SK-N-SH (cell line): ENCODE data around the gene FGF10. TPM values are rescaled to one million over a fixed set of nuclear protein-coding genes. Genes with fewer than 3 reads are reported as not detected.

Experiments
- CTCF ChIA-PET: fragments of 300-600, 350-600 bp; formaldehyde crosslinking; extraction: SDS; loops from one replicate; lab custom pipeline; 2021; lab: Yijun Ruan, JAX
- POLR2A ChIA-PET: fragments of 350-600 bp; sonication (Branson Sonifier 250); formaldehyde crosslinking; extraction: SDS; loops from one replicate; lab custom pipeline; 2020; ENCODE audit warnings: antibody characterized with exemption, inconsistent platforms; lab: Yijun Ruan, JAX
- DNase-seq: peaks from one replicate; pipeline ENCODE4 v3.0.0; 2012
- H2AFZ ChIP-seq: fragments of 200-600 bp; sonication (generic); 2 replicates; pipeline ENCODE4 v1.8.1; 2016; ENCODE audit warnings: antibody characterized with exemption, mild to moderate bottlenecking, low read depth
- H3F3A ChIP-seq: fragments of 200-600 bp; sonication (generic); replicated peaks from 2 replicates; pipeline ENCODE3; 2016; ENCODE audit warnings: antibody characterized with exemption, mild to moderate bottlenecking; ENCODE audit not compliant: insufficient read depth
- H3K27ac ChIP-seq, 2 experiments: fragments of 200-500 bp in 1 of 2; fragments of 200-600 bp in 1 of 2; sonication (Bioruptor generic) in 1 of 2; sonication (generic), shearing (Covaris generic) in 1 of 2; 2 replicates each; pipeline versions ENCODE4 v1.5.1 to v1.6.1; 2014 to 2016; ENCODE audit warnings: low read depth in 2 of 2, inconsistent platforms in 1 of 2, low read length in 1 of 2, mild to moderate bottlenecking in 1 of 2, mixed read lengths in 1 of 2
- H3K27me3 ChIP-seq: fragments of 200-600 bp; sonication (generic), shearing (Covaris generic); 2 replicates; pipeline ENCODE4 v1.6.1; 2016; ENCODE audit warnings: mixed run types; ENCODE audit not compliant: insufficient read depth
- H3K36me3 ChIP-seq, 2 experiments: fragments of 200-500 bp in 1 of 2; fragments of 200-600 bp in 1 of 2; sonication (Bioruptor generic) in 1 of 2; sonication (generic) in 1 of 2; replicated peaks in 1 of 2; 2 replicates each; pipeline versions ENCODE3 to v1.5.1; 2014 to 2016; ENCODE audit warnings: low read length in 1 of 2, mild to moderate bottlenecking in 1 of 2; ENCODE audit not compliant: insufficient read depth in 2 of 2, control insufficient read depth in 1 of 2
- H3K4me1 ChIP-seq, 2 experiments: fragments of 200-500 bp in 1 of 2; fragments of 200-600 bp in 1 of 2; sonication (Bioruptor generic) in 1 of 2; sonication (generic), shearing (Covaris generic) in 1 of 2; 2 replicates each; pipeline versions ENCODE4 v1.5.1 to v1.6.1; 2014 to 2016; ENCODE audit warnings: low read depth in 1 of 2, low read length in 1 of 2, mixed run types in 1 of 2; ENCODE audit not compliant: insufficient read depth in 2 of 2, control insufficient read depth in 1 of 2
- H3K4me2 ChIP-seq: fragments of 200-600 bp; sonication (generic), shearing (Covaris generic); 2 replicates; pipeline ENCODE4 v1.6.1; 2017; ENCODE audit warnings: mixed run types
- H3K4me3 ChIP-seq, 2 experiments: fragments of 200-500 bp in 1 of 2; fragments of 200-600 bp in 1 of 2; sonication (Bioruptor generic) in 1 of 2; sonication (generic), shearing (Covaris generic) in 1 of 2; 2 replicates each; pipeline versions ENCODE4 v1.5.1 to v1.8.1; 2014 to 2016; ENCODE audit warnings: low read depth in 2 of 2, inconsistent platforms in 1 of 2, low read length in 1 of 2, mild to moderate bottlenecking in 1 of 2, mixed read lengths in 1 of 2, moderate library complexity in 1 of 2
- H3K79me2 ChIP-seq: fragments of 200-600 bp; sonication (generic); 2 replicates; pipeline ENCODE4 v1.8.1; 2017; ENCODE audit warnings: mild to moderate bottlenecking; ENCODE audit not compliant: insufficient read depth
- H3K9ac ChIP-seq: fragments of 200-600 bp; sonication (generic); 2 replicates; pipeline ENCODE4 v1.6.1; 2017; ENCODE audit warnings: mixed run types
- H3K9me2 ChIP-seq: fragments of 200-600 bp; sonication (generic); 2 replicates; pipeline ENCODE4 v1.6.1; 2017; ENCODE audit warnings: mixed run types
- H3K9me3 ChIP-seq: fragments of 200-600 bp; sonication (generic); 2 replicates; pipeline ENCODE4 v1.6.1; 2017; ENCODE audit warnings: mixed run types, mild to moderate bottlenecking, moderate library complexity
- H4K20me1 ChIP-seq: fragments of 200-600 bp; sonication (generic); 2 replicates; pipeline ENCODE4 v1.6.1; 2017; ENCODE audit warnings: mild to moderate bottlenecking, mixed run types; ENCODE audit not compliant: insufficient read depth
- EZH2phosphoT487 ChIP-seq: fragments of 200-600 bp; sonication (generic); IDR thresholded peaks from 2 replicates; pipeline ENCODE4 v1.6.1; 2017; ENCODE audit warnings: low read depth, mixed run types, mild to moderate bottlenecking, antibody characterized with exemption, moderate library complexity, borderline replicate concordance
- FOXM1 ChIP-seq: IDR thresholded peaks from 2 replicates; pipeline ENCODE4 v1.4.0; 2012; ENCODE audit warnings: low read depth, mild to moderate bottlenecking
- GATA2 ChIP-seq: sonication (generic); formaldehyde crosslinking; IDR thresholded peaks from 2 replicates; pipeline ENCODE4 v1.5.0; 2020; ENCODE audit warnings: mild to moderate bottlenecking, missing genetic modification reagents
- JUND ChIP-seq: IDR thresholded peaks from 2 replicates; pipeline ENCODE4 v1.4.0; 2012
- MAX ChIP-seq: IDR thresholded peaks from 2 replicates; pipeline ENCODE4 v1.4.0; 2012; ENCODE audit warnings: low read depth
- MXI1 ChIP-seq: IDR thresholded peaks from 2 replicates; pipeline ENCODE4 v1.6.1; 2012; ENCODE audit warnings: mild to moderate bottlenecking, low read depth, low read length, improper control_type of control experiment
- RAD21 ChIP-seq: IDR thresholded peaks from 2 replicates; pipeline ENCODE4 v1.6.1; 2012; ENCODE audit warnings: mild to moderate bottlenecking, low read length
- RXRA ChIP-seq: IDR thresholded peaks from 2 replicates; pipeline ENCODE4 v1.4.0; 2012; ENCODE audit warnings: low read depth, mild to moderate bottlenecking, borderline replicate concordance
- SMC3 ChIP-seq: IDR thresholded peaks from 2 replicates; pipeline ENCODE4 v1.6.1; 2012; ENCODE audit warnings: low read depth, low read length, improper control_type of control experiment
- TAF1 ChIP-seq: IDR thresholded peaks from 2 replicates; pipeline ENCODE4 v1.6.1; 2012; ENCODE audit warnings: low read depth, mild to moderate bottlenecking, low read length, moderate library complexity, borderline replicate concordance
- TCF12 ChIP-seq: IDR thresholded peaks from 2 replicates; pipeline ENCODE4 v1.4.0; 2012
- USF1 ChIP-seq: IDR thresholded peaks from 2 replicates; pipeline ENCODE4 v1.4.0; 2012; ENCODE audit warnings: low read depth, borderline replicate concordance
- ZBTB33 ChIP-seq: IDR thresholded peaks from 2 replicates; pipeline ENCODE4 v1.4.0; 2012; ENCODE audit warnings: low read depth, borderline replicate concordance
- WGBS: methylation state at CpG from one replicate; pipeline ENCODE4 v1.1.6; 2017; ENCODE audit warnings: low lambda C conversion rate; 5-methylcytosine and 5-hydroxymethylcytosine counted together
- polyA plus RNA-seq, 3 experiments: library from polyadenylated mRNA; depleted of rRNA; stranded (reverse); fragments of >200 nt; gene quantifications; 2 replicates each; pipeline ENCODE4 v1.2.3, GENCODE V29; 2012

The FGF10 gene
- polyA plus RNA-seq, 1 of the 3 experiments (the other 2 are of a cell fraction): not detected

GRCh38 chr5:44372028-44372427 is 17.2 kb downstream of the FGF10 start:
- H3K9me3 ChIP-seq: no peaks in the 10 kb centered on the region
- CTCF ChIA-PET: no interaction called here
- TF ChIP-seq EZH2phosphoT487 (no peak), FOXM1 (no peak), RXRA (no peak), MAX (no peak), TCF12 (no peak), GATA2 (CRISPR knock-in tag) (no peak), TAF1 (no peak), RAD21 (no peak), SMC3 (no peak), MXI1 (no peak), ZBTB33 (no peak), USF1 (no peak)
- TF ChIP-seq, all 33 proteins: peak for 0
- Histone ChIP-seq H3K4me1 (no peaks in the 10 kb centered on the region), H3K27ac (no peak overlapping the region), H3K4me2 (no peak overlapping the region), H3K27me3 (no peaks in the 10 kb centered on the region), H4K20me1 (0 out of 2 replicates have a peak, but pooled peaks cover 2% of the 10 kb centered on the region), H3K9ac (no peak overlapping the region), H3K9me2 (no peaks in the 10 kb centered on the region), H2AFZ (no peak overlapping the region), H3F3A (no peaks in the 10 kb centered on the region), H3K36me3 (no peaks in the 10 kb centered on the region), H3K79me2 (no peaks in the 10 kb centered on the region), H3K4me3 (no peak overlapping the region)
- no peak for DNase-seq
- under 1% methylated on average over 4 of the region's 4 CpGs for WGBS
- POLR2A ChIA-PET: no interaction called here

GRCh38 chr5:44367203-44367602 is 22.0 kb downstream of the FGF10 start:
- no peak for DNase-seq
- POLR2A ChIA-PET: no interaction called here
- 31% methylated on average over 1 of the region's 1 CpG for WGBS
- H3K9me3 ChIP-seq: no peaks in the 10 kb centered on the region
- H3K27me3 ChIP-seq: no peaks in the 10 kb centered on the region
- H3K4me3 ChIP-seq: no peak overlapping the region
- no peak overlapping the region for H2AFZ ChIP-seq
- no peak overlapping the region for H3K9ac ChIP-seq
- H3K4me1 ChIP-seq: no peaks in the 10 kb centered on the region
- H3K27ac ChIP-seq: no peak overlapping the region
- no peak overlapping the region for H3K4me2 ChIP-seq
- H3K36me3 ChIP-seq: no peaks in the 10 kb centered on the region
- no peaks in the 10 kb centered on the region for H3K79me2 ChIP-seq
- CTCF ChIA-PET: interaction anchor here (0.6 to 1.5 kb wide), 2 partner anchors 35 to 942 kb away, joined by 3 to 5 read pairs; no protein-coding TSS in a partner anchor
- H3F3A ChIP-seq: no peaks in the 10 kb centered on the region
- TF ChIP-seq JUND (no peak), FOXM1 (no peak)
- TF ChIP-seq, all 33 proteins: peak for 0
- Histone ChIP-seq H4K20me1 (0 out of 2 replicates have a peak, but pooled peaks cover 2% of the 10 kb centered on the region), H3K9me2 (no peaks in the 10 kb centered on the region)
